SU-DHL-6 (cell line): ENCODE data around the gene HPS3.

Experiments
- H2AFZ ChIP-seq: fragments of 200-600 bp; sonication (generic); 2 replicates; pipeline ENCODE4 v1.6.1; 2014; ENCODE audit warnings: low read depth, mild to moderate bottlenecking, moderate library complexity, mixed read lengths, antibody characterized with exemption, low read length; ENCODE audit not compliant: severe bottlenecking
- H3F3A ChIP-seq: fragments of 200-600 bp; shearing (Covaris generic); 2 replicates; pipeline ENCODE4 v1.6.0; 2016; ENCODE audit warnings: antibody characterized with exemption, mild to moderate bottlenecking; ENCODE audit not compliant: insufficient read depth
- H3K27ac ChIP-seq: fragments of 200-600 bp; sonication (generic); 2 replicates; pipeline ENCODE4 v1.5.1; 2016; ENCODE audit warnings: low read depth, mild to moderate bottlenecking, low read length, moderate library complexity, mixed read lengths
- H3K27me3 ChIP-seq: fragments of 200-600 bp; sonication (generic), shearing (Covaris generic); 2 replicates; pipeline ENCODE4 v1.6.0; 2014; ENCODE audit warnings: mild to moderate bottlenecking, low read length
- H3K36me3 ChIP-seq: fragments of 200-600 bp; sonication (generic); 2 replicates; pipeline ENCODE4 v1.6.1; 2014; ENCODE audit warnings: mild to moderate bottlenecking, low read length, mixed read lengths
- H3K4me2 ChIP-seq: fragments of 300-600, 200-600 bp; shearing (Covaris generic), sonication (generic); 2 replicates; pipeline ENCODE4 v1.6.0; 2014; ENCODE audit warnings: low read length, low read depth, mild to moderate bottlenecking; ENCODE audit not compliant: poor library complexity, severe bottlenecking
- H3K4me3 ChIP-seq: fragments of 200-600 bp; sonication (generic); 2 replicates; pipeline ENCODE4 v1.5.1; 2014; ENCODE audit warnings: antibody characterized with exemption, low read length, mild to moderate bottlenecking, mixed read lengths; ENCODE audit not compliant: insufficient read depth, poor library complexity, severe bottlenecking
- H3K79me2 ChIP-seq: fragments of 200-600 bp; sonication (generic); 2 replicates; pipeline ENCODE4 v1.6.1; 2014; ENCODE audit warnings: mild to moderate bottlenecking, low read length, moderate library complexity; ENCODE audit not compliant: insufficient read depth
- H3K9ac ChIP-seq: fragments of 200-600 bp; sonication (generic); 2 replicates; pipeline ENCODE4 v1.7.0; 2014; ENCODE audit warnings: mild to moderate bottlenecking, low read length
- H3K9me2 ChIP-seq: fragments of 200-600 bp; sonication (generic); replicated peaks from 2 replicates; pipeline ENCODE4 v1.6.1; 2014; ENCODE audit warnings: low read length; ENCODE audit not compliant: insufficient read depth
- H3K9me3 ChIP-seq: fragments of 200-600 bp; sonication (generic); 2 replicates; pipeline ENCODE4 v1.6.1; 2014; ENCODE audit warnings: low read length, mixed read lengths; ENCODE audit not compliant: insufficient read depth
- H4K20me1 ChIP-seq: fragments of 200-600 bp; sonication (generic); 2 replicates; pipeline ENCODE4 v1.6.1; 2014; ENCODE audit warnings: low read depth, mild to moderate bottlenecking, antibody characterized with exemption, low read length, moderate library complexity, mixed read lengths
- CTCF ChIP-seq: fragments of 200-600 bp; sonication (generic); IDR thresholded peaks from one replicate; pipeline ENCODE4 v1.5.1; 2017; ENCODE audit warnings: antibody characterized with exemption, mild to moderate bottlenecking, low read length, moderate library complexity; ENCODE audit not compliant: insufficient read depth, poor library complexity, severe bottlenecking
- EZH2phosphoT487 ChIP-seq: fragments of 200-600 bp; sonication (generic), shearing (Covaris generic); conservative IDR thresholded peaks from 2 replicates; pipeline ENCODE4 v1.6.1; 2018; ENCODE audit warnings: mild to moderate bottlenecking, antibody characterized with exemption, low read length, moderate library complexity, mixed read lengths

Gene HPS3

GRCh38 chr3:149177122-149177521 is 47.7 kb downstream of the HPS3 start:
- TF ChIP-seq CTCF (no peak), EZH2phosphoT487 (no peak)
- Histone ChIP-seq H3K4me2 (no peak overlapping the region), H3K36me3 (peaks cover 15% of the 10 kb centered on the region), H3K27ac (no peak overlapping the region), H3K9ac (no peak overlapping the region), H3F3A (no peaks in the 10 kb centered on the region), H3K9me2 (no peaks in the 10 kb centered on the region), H3K79me2 (no peaks in the 10 kb centered on the region), H3K9me3 (no peaks in the 10 kb centered on the region), H3K27me3 (no peaks in the 10 kb centered on the region), H2AFZ (no peak overlapping the region), H4K20me1 (no peaks in the 10 kb centered on the region), H3K4me3 (no peak overlapping the region)

- no peaks in the 10 kb centered on the region for H3K9me2 ChIP-seq
- no peak overlapping the region for H2AFZ ChIP-seq
- no peaks in the 10 kb centered on the region for H3F3A ChIP-seq
- H3K9me3 ChIP-seq, result no peaks in the 10 kb centered on the region
- H4K20me1 ChIP-seq, result no peaks in the 10 kb centered on the region
- no peak overlapping the region for H3K27ac ChIP-seq
- no peak overlapping the region for H3K4me3 ChIP-seq
- no peak overlapping the region for H3K9ac ChIP-seq
- peaks cover 4% of the 10 kb centered on the region; the same call in 1 of the 2 replicates for H3K36me3 ChIP-seq
- no peaks in the 10 kb centered on the region for H3K79me2 ChIP-seq
- TF ChIP-seq EZH2phosphoT487 (no peak), CTCF (no peak)
- no peaks in the 10 kb centered on the region for H3K27me3 ChIP-seq
- H3K4me2 ChIP-seq, result no peak overlapping the region
Measured at GRCh38 chr3:149179220-149179619, 49.8 kb downstream of the HPS3 start.

GRCh38 chr3:149180057-149180573 is 50.7 kb downstream of the HPS3 start:
- no peaks in the 10 kb centered on the region for H4K20me1 ChIP-seq
- H3K9ac ChIP-seq, result no peak overlapping the region
- no peaks in the 10 kb centered on the region for H3K79me2 ChIP-seq
- H2AFZ ChIP-seq, result no peak overlapping the region
- H3K27ac ChIP-seq, result no peak overlapping the region
- no peaks in the 10 kb centered on the region for H3F3A ChIP-seq
- no peaks in the 10 kb centered on the region for H3K9me3 ChIP-seq
- H3K36me3 ChIP-seq, result 0 out of 2 replicates have a peak, but pooled peaks cover 1% of the 10 kb centered on the region
- H3K4me2 ChIP-seq, result no peak overlapping the region
- no peaks in the 10 kb centered on the region for H3K27me3 ChIP-seq
- H3K9me2 ChIP-seq, result no peaks in the 10 kb centered on the region
- no peak for TF ChIP-seq CTCF
- TF ChIP-seq EZH2phosphoT487, result no peak
- no peak overlapping the region for H3K4me3 ChIP-seq
